BE2C (cell line): Measurements from ENCODE around the gene NTMT1.

Experiments
- DNase-seq: peaks from one replicate; pipeline ENCODE4 v3.0.0-alpha.2; 2020
- H3K27me3 ChIP-seq: fragments of 250-450 bp; sonication (Bioruptor Pico); 2 replicates; pipeline ENCODE4 v1.5.1; 2020; ENCODE audit warnings: mild to moderate bottlenecking
- H3K36me3 ChIP-seq: fragments of 250-450 bp; sonication (Bioruptor Pico); 2 replicates; pipeline ENCODE4 v1.5.1; 2020; ENCODE audit warnings: mild to moderate bottlenecking
- H3K4me1 ChIP-seq: fragments of 250-450 bp; sonication (Bioruptor Pico); 2 replicates; pipeline ENCODE4 v1.5.1; 2020
- H3K4me3 ChIP-seq: 2 replicates; pipeline ENCODE4 v1.5.1; 2011; ENCODE audit warnings: low read depth, low read length
- H3K9me3 ChIP-seq: fragments of 250-450 bp; sonication (Bioruptor Pico); 2 replicates; pipeline ENCODE4 v1.5.1; 2020
- CTCF ChIP-seq: IDR thresholded peaks from 2 replicates; pipeline ENCODE4 v1.5.1; 2012; ENCODE audit warnings: mild to moderate bottlenecking, low read depth, low read length

Gene NTMT1

GRCh38 chr9:129640086-129640870 lies 14.3 kb downstream of the NTMT1 start:
- Histone ChIP-seq H3K9me3 (no peaks in the 10 kb centered on the region), H3K36me3 (peaks cover 36% of the 10 kb centered on the region), H3K27me3 (no peaks in the 10 kb centered on the region), H3K4me1 (peaks cover 10% of the 10 kb centered on the region), H3K4me3 (peak overlapping the region; percentile 97)
- no peak for TF ChIP-seq CTCF
- DNase-seq: peak; percentile 81

- Histone ChIP-seq H3K4me3 (peak overlapping the region; percentile 97), H3K36me3 (peaks cover 29% of the 10 kb centered on the region), H3K9me3 (no peaks in the 10 kb centered on the region), H3K27me3 (no peaks in the 10 kb centered on the region), H3K4me1 (peaks cover 10% of the 10 kb centered on the region)
- no peak for TF ChIP-seq CTCF
- no peak for DNase-seq
Observed at GRCh38 chr9:129640871-129641749, 15.1 kb downstream of the NTMT1 start.

DNA sequence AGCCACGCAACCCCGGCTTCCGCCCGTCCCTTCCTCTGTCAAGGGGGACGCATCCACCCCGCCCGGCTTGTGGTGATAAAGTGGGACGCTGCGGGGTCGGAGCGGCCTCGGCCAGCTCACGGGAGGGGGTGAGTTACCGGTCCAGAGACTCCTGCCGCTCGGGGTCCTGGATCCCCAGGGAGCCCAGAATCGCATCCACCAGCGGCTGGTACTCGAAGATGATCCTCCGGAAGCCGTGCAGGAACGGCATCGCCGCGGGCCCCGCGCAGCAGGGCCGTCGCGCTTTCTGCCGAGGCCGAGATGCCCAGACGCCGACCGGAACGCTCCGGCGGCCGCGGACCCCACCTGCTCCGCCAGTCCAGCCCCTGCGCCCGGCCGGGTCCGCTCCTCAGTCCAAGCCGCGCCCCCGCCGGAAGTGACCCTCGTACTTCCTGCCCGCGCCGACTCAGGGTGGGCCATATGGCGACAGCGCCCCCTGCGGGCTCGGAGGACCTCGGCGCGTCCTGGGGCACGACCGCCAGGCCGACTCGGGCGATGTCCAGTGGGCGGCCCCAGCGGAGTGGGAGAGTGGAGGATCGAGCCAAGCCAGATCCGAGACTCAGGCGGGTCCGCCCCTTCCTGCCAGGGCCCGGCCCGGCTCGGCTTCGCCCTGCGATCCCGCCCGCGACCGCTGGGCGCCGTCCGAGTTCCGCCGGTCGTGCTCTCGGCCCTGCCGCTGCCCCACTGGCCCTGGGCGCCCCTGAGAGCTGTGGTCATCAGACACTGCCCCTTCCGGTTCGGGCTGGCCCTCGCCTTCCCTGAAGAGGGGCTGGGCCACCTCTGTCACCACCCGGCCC lies 16.0 kb downstream of the NTMT1 start, which contains the start of gene ASB6:
Gene ASB6 (minus strand): TSS at position 402 of the 836 bp plus-strand sequence. CDS start 152 bp downstream, at position 250.
- peak; percentile 99 for DNase-seq
- peaks cover 10% of the 10 kb centered on the region for H3K4me1 ChIP-seq
- no peaks in the 10 kb centered on the region for H3K9me3 ChIP-seq
- peak within 1 kb of the TSS; percentile 97 for H3K4me3 ChIP-seq
- peak; percentile 70 for TF ChIP-seq CTCF
- H3K36me3 ChIP-seq: peaks cover 26% of the 10 kb centered on the region
- H3K27me3 ChIP-seq: no peaks in the 10 kb centered on the region

GRCh38 chr9:129643706-129644105 lies 17.7 kb downstream of the NTMT1 start:
- H3K4me1 ChIP-seq: peaks cover 10% of the 10 kb centered on the region
- peaks cover 9% of the 10 kb centered on the region for H3K36me3 ChIP-seq
- H3K4me3 ChIP-seq: no peak overlapping the region
- TF ChIP-seq CTCF: no peak
- no peaks in the 10 kb centered on the region for H3K9me3 ChIP-seq
- DNase-seq: no peak
- H3K27me3 ChIP-seq: no peaks in the 10 kb centered on the region

- no peaks in the 10 kb centered on the region for H3K9me3 ChIP-seq
- no peak for TF ChIP-seq CTCF
- no peak for DNase-seq
- H3K4me3 ChIP-seq: no peak overlapping the region
- H3K27me3 ChIP-seq: no peaks in the 10 kb centered on the region
- peaks cover 6% of the 10 kb centered on the region for H3K4me1 ChIP-seq
- peaks cover 2% of the 10 kb centered on the region for H3K36me3 ChIP-seq
Observed at GRCh38 chr9:129644365-129644764, 18.4 kb downstream of the NTMT1 start.
